CD4-positive, alpha-beta memory T cell (primary cell): ENCODE data around the gene PID1. TPM values are rescaled to one million over a fixed set of nuclear protein-coding genes. Genes with fewer than 3 reads are reported as not detected.

Experiments
- CTCF ChIA-PET: fragments of 350-600 bp; sonication (Branson Sonifier 250); formaldehyde crosslinking; loops from one replicate; lab custom pipeline; 2021; ENCODE audit warnings: inconsistent platforms; ENCODE audit not compliant: partially characterized antibody; lab: Charles Lee
- POLR2A ChIA-PET: fragments of 350-600 bp; sonication (Branson Sonifier 250); formaldehyde crosslinking; loops from one replicate; lab custom pipeline; 2021; ENCODE audit not compliant: partially characterized antibody; lab: Charles Lee
- DNase-seq, 5 donors: peaks; one replicate each; pipeline versions ENCODE4 v3.0.0 to v3.0.0-alpha.2; 2020 to 2022; ENCODE audit warnings: mixed read lengths in 1 of 5
- H3K27ac ChIP-seq: one replicate; pipeline ENCODE4 v1.7.0; 2013; ENCODE audit warnings: low read depth, low read length
- H3K27me3 ChIP-seq: 2 replicates; pipeline ENCODE4 v1.7.0; 2013; ENCODE audit warnings: mild to moderate bottlenecking, low read length, moderate library complexity; ENCODE audit not compliant: insufficient read depth
- H3K36me3 ChIP-seq: 2 replicates; pipeline ENCODE4 v1.7.0; 2013; ENCODE audit warnings: mild to moderate bottlenecking, low read length, moderate library complexity; ENCODE audit not compliant: insufficient read depth
- H3K4me1 ChIP-seq: 2 replicates; pipeline ENCODE4 v1.7.0; 2013; ENCODE audit warnings: mild to moderate bottlenecking, low read length, moderate library complexity; ENCODE audit not compliant: insufficient read depth
- H3K4me3 ChIP-seq, 2 donors: one replicate each; pipeline ENCODE4 v1.7.0; 2013; ENCODE audit warnings: low read length in 2 of 2, mild to moderate bottlenecking in 1 of 2
- H3K9me3 ChIP-seq, 2 donors: one replicate each; pipeline ENCODE4 v1.7.0; 2013; ENCODE audit warnings: low read length in 2 of 2, control low read depth in 1 of 2; ENCODE audit not compliant: control insufficient read depth in 1 of 2
- H3K27ac Mint-ChIP-seq, 7 donors: one replicate each; pipeline ENCODE4 v1.8.0; 2020 to 2021; ENCODE audit warnings: mixed read lengths in 7 of 7, mild to moderate bottlenecking in 6 of 7, inconsistent platforms in 3 of 7, moderate library complexity in 3 of 7
- H3K27me3 Mint-ChIP-seq, 2 donors: one replicate each; pipeline ENCODE4 v1.8.0; 2020 to 2021; ENCODE audit warnings: mixed read lengths in 2 of 2
- H3K36me3 Mint-ChIP-seq, 2 donors: one replicate each; pipeline ENCODE4 v1.8.0; 2020 to 2021; ENCODE audit warnings: mixed read lengths in 2 of 2, inconsistent platforms in 1 of 2, mild to moderate bottlenecking in 1 of 2
- H3K4me1 Mint-ChIP-seq, 4 donors: one replicate each; pipeline ENCODE4 v1.8.0; 2020 to 2021; ENCODE audit warnings: mixed read lengths in 4 of 4, mild to moderate bottlenecking in 1 of 4
- H3K4me3 Mint-ChIP-seq, 8 donors: one replicate each; pipeline ENCODE4 v1.8.0; 2020 to 2021; ENCODE audit warnings: mixed read lengths in 8 of 8, mild to moderate bottlenecking in 7 of 8, moderate library complexity in 6 of 8, inconsistent platforms in 3 of 8
- H3K9me3 Mint-ChIP-seq, 8 donors: one replicate each; pipeline ENCODE4 v1.8.0; 2020 to 2021; ENCODE audit warnings: mixed read lengths in 8 of 8, mild to moderate bottlenecking in 5 of 8, inconsistent platforms in 3 of 8, moderate library complexity in 1 of 8
- intact Hi-C: fragments of 100-400 bp; cut with micrococcal nuclease; formaldehyde crosslinking; loops from one replicate; pipeline ENCODE4 v1.15.1; 2023
- polyA plus RNA-seq, 2 donors: library from polyadenylated mRNA; unstranded; fragments of 300-500 nt; fragmentation: Illumina TruSeq; gene quantifications; one replicate each; pipeline ENCODE4 v1.2.3, GENCODE V29; 2021
- total RNA-seq, 2 experiments: library from RNA; stranded (reverse); gene quantifications; one replicate each; pipeline ENCODE4 v1.2.3, GENCODE V29; 2021

PID1 gene
- total and polyA plus RNA-seq, 4 experiments from 2014 or later = 0.47 to 0.55 TPM; not detected in 2

DNA sequence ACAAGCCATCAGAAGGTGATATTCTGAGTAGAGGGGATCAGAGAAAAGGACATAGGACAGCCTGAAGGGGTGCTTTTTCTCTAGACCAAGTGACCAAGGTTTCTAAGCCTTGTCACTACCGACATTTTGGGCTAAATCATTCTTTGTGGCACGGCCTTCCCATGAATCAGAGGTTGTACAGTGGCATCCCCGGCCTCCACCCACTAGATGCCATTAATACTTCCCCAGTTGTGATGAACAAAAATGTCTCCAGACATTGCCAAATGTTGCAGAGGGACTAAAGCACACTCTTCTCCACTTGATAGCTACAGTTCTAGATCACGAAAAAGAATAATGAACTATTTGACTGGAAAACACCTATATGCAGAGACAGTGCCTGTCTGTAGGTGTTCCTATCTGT lies 143.6 kb downstream of the PID1 start:
- H3K36me3 ChIP-seq = no peaks in the 10 kb centered on the region
- CTCF ChIA-PET = no interaction called here
- peaks cover 0 to 8% (median 2%) of the 10 kb centered on the region in 8 donors for H3K9me3 Mint-ChIP-seq
- H3K27ac Mint-ChIP-seq = no peak overlapping the region
- no peaks in the 10 kb centered on the region for H3K9me3 ChIP-seq
- no peaks in the 10 kb centered on the region for H3K36me3 Mint-ChIP-seq
- no peak overlapping the region for H3K4me3 Mint-ChIP-seq
- no peak overlapping the region for H3K4me3 ChIP-seq
- H3K4me1 Mint-ChIP-seq = no peaks in the 10 kb centered on the region
- H3K27me3 ChIP-seq = no peaks in the 10 kb centered on the region
- intact Hi-C loops = no loop called here
- no peak for DNase-seq
- no peak overlapping the region for H3K27ac ChIP-seq
- H3K4me1 ChIP-seq = no peaks in the 10 kb centered on the region
- POLR2A ChIA-PET = no interaction called here
- H3K27me3 Mint-ChIP-seq = no peaks in the 10 kb centered on the region

DNA sequence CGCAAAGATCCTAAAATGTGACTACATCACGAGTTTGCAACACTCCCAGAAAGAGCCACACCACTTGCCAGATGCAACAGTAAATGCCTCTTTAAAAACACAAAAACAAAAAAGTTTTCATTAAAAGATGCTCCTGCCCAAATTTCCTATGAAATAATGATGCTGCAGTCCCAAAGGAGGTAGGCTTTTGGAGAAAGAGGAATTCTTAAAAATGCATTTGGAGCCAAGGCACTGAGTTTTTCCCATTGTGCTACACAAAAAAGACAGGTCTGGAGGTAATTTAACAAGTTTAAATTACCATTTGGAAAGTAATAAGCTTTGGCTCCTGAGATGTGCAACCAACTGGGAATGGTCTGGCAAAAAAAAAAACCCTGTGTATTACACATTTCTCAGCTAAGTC lies 145.0 kb downstream of the PID1 start:
- H3K4me3 Mint-ChIP-seq = no peak overlapping the region
- H3K9me3 ChIP-seq = no peaks in the 10 kb centered on the region
- H3K9me3 Mint-ChIP-seq = peaks cover 0 to 6% (median 2%) of the 10 kb centered on the region in 8 donors
- H3K4me3 ChIP-seq = no peak overlapping the region
- no peak for DNase-seq
- H3K27me3 Mint-ChIP-seq = no peaks in the 10 kb centered on the region
- intact Hi-C loops = no loop called here
- no peaks in the 10 kb centered on the region for H3K4me1 Mint-ChIP-seq
- H3K27ac Mint-ChIP-seq = no peak overlapping the region
- H3K36me3 ChIP-seq = no peaks in the 10 kb centered on the region
- no peaks in the 10 kb centered on the region for H3K4me1 ChIP-seq
- POLR2A ChIA-PET = no interaction called here
- CTCF ChIA-PET = no interaction called here
- H3K36me3 Mint-ChIP-seq = no peaks in the 10 kb centered on the region
- H3K27ac ChIP-seq = no peak overlapping the region
- H3K27me3 ChIP-seq = no peaks in the 10 kb centered on the region

- no peak overlapping the region for H3K27ac Mint-ChIP-seq
- Histone ChIP-seq H3K36me3 (no peaks in the 10 kb centered on the region), H3K9me3 (no peaks in the 10 kb centered on the region), H3K4me1 (no peaks in the 10 kb centered on the region), H3K27ac (no peak overlapping the region), H3K4me3 (no peak overlapping the region), H3K27me3 (no peaks in the 10 kb centered on the region)
- peaks cover 0 to 5% (median 2%) of the 10 kb centered on the region in 8 donors for H3K9me3 Mint-ChIP-seq
- DNase-seq = no peak
- no peaks in the 10 kb centered on the region for H3K4me1 Mint-ChIP-seq
- no peak overlapping the region for H3K4me3 Mint-ChIP-seq
- H3K27me3 Mint-ChIP-seq = no peaks in the 10 kb centered on the region
- no peaks in the 10 kb centered on the region for H3K36me3 Mint-ChIP-seq
- CTCF ChIA-PET = no interaction called here
- intact Hi-C loops = no loop called here
- POLR2A ChIA-PET = no interaction called here
Observed at GRCh38 chr2:229124136-229124535, 147.0 kb downstream of the PID1 start.

DNA sequence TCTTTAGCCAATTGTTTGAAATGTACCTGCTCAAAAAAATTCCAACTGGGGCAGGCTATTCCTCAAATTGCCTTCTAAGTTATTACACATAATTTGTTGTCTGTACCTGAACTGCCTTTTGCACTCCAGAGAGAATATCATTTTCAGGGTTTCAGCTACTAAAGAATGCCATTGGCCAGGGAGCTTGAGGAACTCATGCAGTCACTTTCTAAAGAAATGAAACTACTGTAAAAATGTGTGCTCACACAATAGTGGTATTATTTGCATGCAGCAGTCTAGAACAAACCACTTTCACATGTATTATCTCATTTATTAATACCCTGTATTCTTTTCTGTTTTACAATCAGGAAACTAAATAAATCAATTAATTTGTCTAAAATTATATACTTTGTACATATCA lies 152.2 kb downstream of the PID1 start:
- H3K4me3 Mint-ChIP-seq = no peak overlapping the region
- DNase-seq = no peak
- H3K4me1 Mint-ChIP-seq = no peaks in the 10 kb centered on the region
- Histone ChIP-seq H3K4me3 (no peak overlapping the region), H3K27ac (no peak overlapping the region), H3K4me1 (no peaks in the 10 kb centered on the region), H3K9me3 (no peaks in the 10 kb centered on the region), H3K36me3 (no peaks in the 10 kb centered on the region), H3K27me3 (no peaks in the 10 kb centered on the region)
- intact Hi-C loops = no loop called here
- no peaks in the 10 kb centered on the region for H3K36me3 Mint-ChIP-seq
- H3K9me3 Mint-ChIP-seq = peaks cover 0 to 2% (median under 1%) of the 10 kb centered on the region in 8 donors
- no peak overlapping the region for H3K27ac Mint-ChIP-seq
- ChIA-PET POLR2A (no interaction called here), CTCF (no interaction called here)
- no peaks in the 10 kb centered on the region for H3K27me3 Mint-ChIP-seq

GRCh38 chr2:229118336-229118735 lies 152.8 kb downstream of the PID1 start:
- Mint-ChIP-seq H3K4me1 (no peaks in the 10 kb centered on the region), H3K36me3 (no peaks in the 10 kb centered on the region), H3K27me3 (no peaks in the 10 kb centered on the region), H3K27ac (no peak overlapping the region), H3K4me3 (no peak overlapping the region), H3K9me3 (peaks cover 0 to 2% (median under 1%) of the 10 kb centered on the region in 8 donors)
- intact Hi-C loops = no loop called here
- Histone ChIP-seq H3K27ac (no peak overlapping the region), H3K4me3 (no peak overlapping the region), H3K9me3 (no peaks in the 10 kb centered on the region), H3K36me3 (no peaks in the 10 kb centered on the region), H3K27me3 (no peaks in the 10 kb centered on the region), H3K4me1 (no peaks in the 10 kb centered on the region)
- ChIA-PET POLR2A (no interaction called here), CTCF (no interaction called here)
- no peak for DNase-seq

- Mint-ChIP-seq H3K27ac (no peak overlapping the region), H3K4me1 (no peaks in the 10 kb centered on the region), H3K4me3 (no peak overlapping the region), H3K27me3 (peaks cover 0 to 3% of the 10 kb centered on the region in 2 donors), H3K9me3 (peaks cover 0 to 5% (median 0%) of the 10 kb centered on the region in 8 donors), H3K36me3 (no peaks in the 10 kb centered on the region)
- no peaks in the 10 kb centered on the region for H3K27me3 ChIP-seq
- no peaks in the 10 kb centered on the region for H3K4me1 ChIP-seq
- no peak for DNase-seq
- POLR2A ChIA-PET = no interaction called here
- intact Hi-C loops = no loop called here
- no peak overlapping the region for H3K4me3 ChIP-seq
- H3K36me3 ChIP-seq = no peaks in the 10 kb centered on the region
- H3K9me3 ChIP-seq = no peaks in the 10 kb centered on the region
- H3K27ac ChIP-seq = no peak overlapping the region
- CTCF ChIA-PET = no interaction called here
Observed at GRCh38 chr2:229111744-229112143, 159.3 kb downstream of the PID1 start.

DNA sequence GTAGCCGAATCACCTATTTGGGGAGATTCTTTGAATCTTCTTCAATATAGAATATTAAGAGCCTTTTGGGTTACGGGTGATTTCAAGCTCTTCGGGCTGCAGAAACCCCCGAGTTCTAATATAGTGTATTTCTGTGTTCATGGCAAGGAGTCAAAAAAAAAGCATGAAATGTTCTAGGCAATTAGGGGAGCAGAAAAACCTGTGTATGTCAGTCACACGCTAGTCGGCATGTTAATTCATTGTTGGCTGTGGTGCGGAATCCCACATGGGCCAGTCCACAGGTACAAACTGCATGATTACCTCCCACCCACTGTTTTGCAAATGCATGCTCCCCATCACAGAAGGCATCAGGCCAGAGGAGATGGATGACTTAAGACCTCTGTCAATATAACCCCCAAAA lies 161.9 kb downstream of the PID1 start:
- Histone ChIP-seq H3K27ac (no peak overlapping the region), H3K27me3 (no peaks in the 10 kb centered on the region), H3K4me1 (no peaks in the 10 kb centered on the region), H3K36me3 (no peaks in the 10 kb centered on the region), H3K4me3 (no peak overlapping the region), H3K9me3 (peaks cover 0 to 4% of the 10 kb centered on the region in 2 donors)
- Mint-ChIP-seq H3K27me3 (peaks cover 0 to 3% of the 10 kb centered on the region in 2 donors), H3K36me3 (no peaks in the 10 kb centered on the region), H3K27ac (no peak overlapping the region), H3K4me3 (no peak overlapping the region), H3K4me1 (no peaks in the 10 kb centered on the region), H3K9me3 (peaks cover 0 to 6% (median 2%) of the 10 kb centered on the region in 8 donors)
- CTCF ChIA-PET = no interaction called here
- intact Hi-C loops = no loop called here
- no peak for DNase-seq
- POLR2A ChIA-PET = no interaction called here

DNA sequence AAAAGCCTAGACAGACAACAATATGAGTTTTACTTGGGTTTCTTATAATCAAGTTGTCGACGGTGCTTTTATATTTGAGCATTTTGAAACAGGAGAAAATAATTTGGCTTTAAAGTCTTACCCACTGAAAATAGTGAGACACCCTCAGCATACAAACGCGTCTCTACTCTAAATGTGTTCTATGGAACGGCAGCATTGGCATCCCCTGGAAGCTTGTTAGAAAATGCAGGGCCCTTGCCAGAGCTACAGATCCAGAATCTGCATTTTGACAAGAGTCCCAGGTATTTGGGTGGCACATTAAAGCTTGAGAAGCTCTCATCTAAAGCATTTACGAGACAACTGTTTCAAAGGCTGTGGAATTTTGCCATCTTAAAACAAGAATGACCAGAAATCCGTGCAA lies 163.5 kb downstream of the PID1 start:
- no peaks in the 10 kb centered on the region for H3K36me3 ChIP-seq
- no peaks in the 10 kb centered on the region for H3K36me3 Mint-ChIP-seq
- H3K27me3 Mint-ChIP-seq = peaks cover 0 to 3% of the 10 kb centered on the region in 2 donors

More for the DNA sequence above, 163.5 kb downstream of the PID1 start:
- ChIA-PET POLR2A (no interaction called here), CTCF (no interaction called here)
- no peak overlapping the region for H3K4me3 ChIP-seq
- no peaks in the 10 kb centered on the region for H3K4me1 ChIP-seq
- no peak overlapping the region for H3K27ac ChIP-seq
- H3K4me3 Mint-ChIP-seq = no peak overlapping the region
- H3K9me3 Mint-ChIP-seq = peaks cover 0 to 8% (median 5%) of the 10 kb centered on the region in 8 donors
- H3K4me1 Mint-ChIP-seq = no peaks in the 10 kb centered on the region
- peaks cover 0 to 4% of the 10 kb centered on the region in 2 donors for H3K9me3 ChIP-seq
- DNase-seq = no peak
- intact Hi-C loops = no loop called here
- H3K27me3 ChIP-seq = no peaks in the 10 kb centered on the region
- H3K27ac Mint-ChIP-seq = no peak overlapping the region
